SKM-1 treated with dmso at 0.1 percent for 144 hours (cell line): Measurements from ENCODE around the gene GNAS.

Source experiments
- DNase-seq: peaks from one replicate; lab custom pipeline; 2025; ENCODE audit not compliant: unreplicated experiment; lab: John Stamatoyannopoulos, UW

Gene GNAS

GRCh38 chr20:58895448-58896180 lies 43.1 kb downstream of the GNAS start:
- no peak for DNase-seq

GRCh38 chr20:58896820-58897219 lies 44.3 kb downstream of the GNAS start:
- DNase-seq, result no peak

- no peak for DNase-seq
These were observed 45.0 kb downstream of the GNAS start for GRCh38 chr20:58897488-58897887.

- no peak for DNase-seq
These were observed 46.3 kb downstream of the GNAS start for GRCh38 chr20:58898629-58899408.

- DNase-seq, result no peak
These were observed 47.0 kb downstream of the GNAS start for GRCh38 chr20:58899512-58899911.

- DNase-seq, result no peak
These were observed 47.9 kb downstream of the GNAS start for GRCh38 chr20:58900397-58900796.

- DNase-seq, result no peak
These were observed 49.2 kb downstream of the GNAS start for GRCh38 chr20:58901488-58902402.

GRCh38 chr20:58903614-58904013 lies 51.1 kb downstream of the GNAS start:
- no peak for DNase-seq

- DNase-seq, result no peak
These were observed 52.7 kb downstream of the GNAS start for GRCh38 chr20:58905236-58905635.

- DNase-seq, result no peak
These were observed 53.6 kb downstream of the GNAS start for GRCh38 chr20:58906111-58906510.

- DNase-seq, result peak; percentile 59
These were observed 54.4 kb downstream of the GNAS start for GRCh38 chr20:58906894-58907293.

GRCh38 chr20:58907320-58908137 lies 55.0 kb downstream of the GNAS start:
- peak; percentile 99 for DNase-seq

- no peak for DNase-seq
These were observed 55.7 kb downstream of the GNAS start for GRCh38 chr20:58908221-58908620.

GRCh38 chr20:58908941-58909340 lies 56.4 kb downstream of the GNAS start:
- no peak for DNase-seq

GRCh38 chr20:58909585-58909984 lies 57.1 kb downstream of the GNAS start:
- no peak for DNase-seq

GRCh38 chr20:58910473-58910872 lies 58.0 kb downstream of the GNAS start:
- DNase-seq, result no peak

- no peak for DNase-seq
These were observed 58.8 kb downstream of the GNAS start for GRCh38 chr20:58911309-58911708.

- no peak for DNase-seq
These were observed 59.5 kb downstream of the GNAS start for GRCh38 chr20:58911970-58912369.

GRCh38 chr20:58913079-58913478 lies 60.6 kb downstream of the GNAS start:
- no peak for DNase-seq

- DNase-seq, result no peak
These were observed 66.1 kb downstream of the GNAS start for GRCh38 chr20:58918621-58919020.

GRCh38 chr20:58921564-58921963 lies 69.0 kb downstream of the GNAS start:
- no peak for DNase-seq
